Urothelium cell line (cell line): ENCODE measurements around the gene ZNF710.
"Not testable (repeated sequence)": the region's sequence is repeated elsewhere in the genome, so short reads cannot be mapped to it uniquely, and the experiment has no call there.

ENCODE experiments used
- DNase-seq: peaks from one replicate; pipeline ENCODE4 v3.0.0; 2011; ENCODE audit warnings: low spot score, mixed read lengths
- FAIRE-seq: peaks from 2 replicates; lab custom pipeline; 2011; peaks lifted over from hg19 to GRCh38; lab: Jason Lieb, UNC

Gene ZNF710

GRCh38 chr15:90001062-90001682 lies at the start of gene ZNF710:
TSS of gene ZNF710 (plus strand) at chr15:90001324. CDS start at chr15:90067138, 65,814 bp downstream.
- DNase-seq (peak; percentile 72), FAIRE-seq (no peak)

DNA sequence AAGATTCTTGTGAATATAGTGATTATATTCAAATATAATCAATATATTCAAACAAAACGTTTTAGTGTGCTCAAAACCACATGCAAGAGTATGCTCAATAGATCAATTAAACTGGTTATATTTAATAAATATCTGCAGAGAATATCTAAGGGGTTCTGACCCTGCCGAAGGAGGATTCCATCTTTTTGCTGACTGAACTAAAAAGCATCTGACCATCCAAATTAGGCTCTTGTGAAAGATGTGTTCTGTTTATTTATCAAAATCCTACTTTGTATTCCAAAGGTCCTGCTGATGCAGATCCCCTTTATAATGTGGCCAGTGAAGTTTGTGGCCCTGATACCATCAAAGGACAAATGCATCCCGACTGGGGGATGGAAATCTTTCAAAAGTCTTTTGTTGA lies 46.6 kb upstream of the ZNF710 start:
- FAIRE-seq: no peak
- DNase-seq: no peak

DNA sequence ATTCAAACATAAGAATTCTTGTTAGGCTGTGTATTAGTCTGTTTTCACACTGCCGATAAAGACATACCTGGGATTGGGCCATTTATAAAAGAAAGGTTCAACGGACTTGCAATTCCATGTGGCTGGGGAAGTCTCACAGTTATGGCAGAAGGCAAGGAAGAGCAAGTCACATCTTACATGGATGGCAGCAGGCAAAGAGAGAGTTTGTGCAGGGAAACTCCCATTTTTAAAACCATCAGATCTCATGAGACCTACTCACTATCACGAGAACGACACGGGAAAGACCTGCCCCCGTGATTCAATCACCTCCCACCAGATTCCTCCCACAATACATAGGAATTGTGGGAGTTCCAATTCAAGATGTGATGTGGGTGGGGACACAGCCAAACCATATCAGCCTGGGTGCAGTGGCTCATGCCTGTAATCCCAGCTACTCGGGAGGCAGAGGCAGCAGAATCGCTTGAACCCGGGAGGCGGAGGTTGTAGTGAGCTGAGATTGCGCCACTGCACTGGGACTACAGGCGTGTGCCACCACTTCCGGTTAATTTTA lies 45.6 kb upstream of the ZNF710 start:
- DNase-seq, FAIRE-seq: not testable (repeated sequence)

DNA sequence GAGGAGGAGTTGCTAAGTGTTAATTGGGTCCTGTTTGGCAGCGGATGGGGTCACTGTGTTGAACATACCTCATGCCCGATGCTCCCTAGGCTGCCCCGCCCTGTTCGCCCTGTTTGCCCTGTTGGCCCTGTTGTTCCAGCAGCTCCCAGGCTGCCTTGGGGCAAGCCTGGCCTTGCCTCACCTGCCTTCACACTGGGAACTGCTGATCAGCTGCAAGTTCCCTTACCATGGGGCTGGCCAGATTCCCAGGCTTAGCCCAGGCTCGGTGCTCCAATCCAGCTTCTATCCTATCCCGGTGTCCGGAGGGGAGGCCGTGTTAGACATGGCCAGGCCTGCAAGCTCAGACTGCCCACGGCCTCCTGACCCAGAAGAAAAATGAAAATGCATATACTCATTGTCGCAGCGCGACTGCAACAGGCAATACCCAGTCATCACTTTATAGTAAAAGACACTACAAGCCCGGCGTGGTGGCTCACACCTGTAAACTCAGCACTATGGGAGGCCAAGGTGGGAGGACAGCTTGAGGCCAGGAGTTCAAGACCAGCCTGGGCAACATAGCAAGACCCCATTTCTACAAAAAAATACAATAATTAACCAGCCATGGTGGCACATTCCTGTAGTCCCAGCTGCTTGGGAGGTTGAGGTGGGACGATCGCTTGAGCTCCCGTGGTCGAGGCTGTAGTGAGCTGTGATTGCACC lies 42.9 kb upstream of the ZNF710 start:
- FAIRE-seq (peak; percentile 20), DNase-seq (no peak)

- no peak for DNase-seq
- no peak for FAIRE-seq
These were observed 37.6 kb upstream of the ZNF710 start for GRCh38 chr15:89963301-89964231.

- FAIRE-seq (no peak), DNase-seq (no peak)
These were observed 36.7 kb upstream of the ZNF710 start for GRCh38 chr15:89964232-89964954.

DNA sequence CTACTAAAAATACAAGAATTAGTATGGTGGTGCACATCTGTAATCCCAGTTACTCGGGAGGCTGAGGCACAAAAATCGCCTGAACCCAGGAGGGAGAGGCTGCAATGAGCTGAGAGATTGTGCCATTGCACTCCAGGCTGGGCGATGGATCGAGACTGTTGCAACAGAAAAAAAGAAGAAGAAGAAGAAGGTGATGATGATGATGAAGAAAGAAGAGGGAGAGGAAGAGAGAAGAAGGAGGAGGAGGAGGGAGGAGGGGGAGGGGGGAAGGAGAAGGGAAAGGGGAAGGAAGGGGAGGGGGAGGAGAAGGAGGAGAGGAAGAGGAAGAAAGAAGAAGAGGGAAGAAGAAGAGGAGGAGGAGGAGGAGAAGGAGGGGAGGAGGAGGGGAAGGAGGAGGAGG lies 33.2 kb upstream of the ZNF710 start:
- no peak for FAIRE-seq
- no peak for DNase-seq

DNA sequence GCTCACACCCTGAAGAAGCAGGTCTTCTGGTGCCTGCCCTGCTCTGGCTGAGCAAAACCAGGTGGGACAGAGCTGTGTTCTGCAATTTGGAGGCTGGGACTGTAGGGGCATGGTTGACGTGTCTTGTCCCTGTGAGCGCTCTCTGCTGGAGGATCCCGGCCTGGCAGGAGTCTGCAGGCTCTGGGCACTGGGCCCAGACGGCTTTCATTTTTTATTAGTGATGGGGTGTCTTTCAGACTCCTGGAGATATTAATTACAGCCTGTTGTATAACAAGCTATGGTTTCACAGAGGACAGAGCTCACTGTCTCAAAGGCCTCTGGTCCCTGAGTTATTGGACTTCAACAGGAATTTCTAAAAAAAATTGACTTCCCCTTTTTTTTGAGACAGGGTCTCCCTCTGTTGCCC lies 29.5 kb upstream of the ZNF710 start:
- DNase-seq: peak; percentile 63

DNA sequence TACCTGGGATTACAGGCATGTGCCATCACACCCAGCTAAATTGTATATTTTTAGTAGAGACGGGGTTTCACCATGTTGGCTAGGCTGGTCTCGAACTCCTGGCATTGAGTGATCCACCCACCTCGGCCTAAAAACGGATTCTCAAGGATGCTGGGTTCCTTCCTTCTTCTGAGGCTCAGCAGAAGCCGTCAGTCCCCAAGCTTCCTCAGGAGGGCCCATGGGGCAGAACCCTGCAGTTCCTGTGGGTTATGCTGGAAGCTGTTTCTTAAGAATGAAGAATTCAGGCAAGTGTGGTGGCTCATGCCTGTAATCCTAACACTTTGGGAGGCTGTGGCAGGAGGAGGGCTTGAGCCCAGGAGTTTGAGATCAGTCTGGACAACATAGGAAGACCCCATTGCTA lies 29.0 kb upstream of the ZNF710 start:
- FAIRE-seq (no peak), DNase-seq (no peak)

More for the DNA sequence above, 29.5 kb upstream of the ZNF710 start:
- FAIRE-seq: no peak

- FAIRE-seq (no peak), DNase-seq (no peak)
These were observed 25.5 kb upstream of the ZNF710 start for GRCh38 chr15:89975482-89976245.

DNA sequence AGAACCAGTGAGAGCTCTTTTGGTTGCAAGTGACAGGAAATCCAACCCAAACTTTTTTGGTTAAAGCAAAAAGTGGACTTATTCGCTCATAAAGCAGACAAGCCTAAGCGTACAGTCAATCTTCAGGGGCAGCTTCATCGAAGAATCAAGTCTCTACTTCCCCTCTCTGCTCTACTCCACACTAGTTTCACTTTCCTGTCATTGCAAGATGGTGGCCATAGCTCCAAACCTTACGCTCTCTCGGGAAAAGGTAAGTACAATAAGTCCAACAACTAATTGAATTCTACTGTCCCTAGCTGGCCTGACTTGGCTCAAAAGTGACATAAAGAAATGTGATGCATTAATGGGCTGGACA lies 24.9 kb upstream of the ZNF710 start:
- FAIRE-seq: no peak
- no peak for DNase-seq

DNA sequence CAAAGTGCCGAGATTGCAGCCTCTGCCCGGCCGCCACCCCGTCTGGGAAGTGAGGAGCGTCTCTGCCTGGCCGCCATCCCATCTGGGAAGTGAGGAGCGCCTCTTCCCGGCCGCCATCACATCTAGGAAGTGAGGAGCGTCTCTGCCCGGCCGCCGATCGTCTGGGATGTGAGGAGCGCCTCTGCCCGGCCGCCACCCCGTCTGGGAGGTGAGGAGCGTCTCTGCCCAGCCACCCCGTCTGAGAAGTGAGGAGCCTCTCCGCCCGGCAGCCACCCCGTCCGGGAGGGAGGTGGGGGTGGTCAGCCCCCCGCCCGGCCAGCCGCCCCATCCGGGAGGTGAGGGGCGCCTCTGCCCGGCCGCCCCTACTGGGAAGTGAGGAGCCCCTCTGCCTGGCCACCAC lies 23.3 kb upstream of the ZNF710 start:
- not testable (repeated sequence) for FAIRE-seq

GRCh38 chr15:89978914-89979313 lies 22.2 kb upstream of the ZNF710 start:
- no peak for FAIRE-seq

More for the DNA sequence above, 23.3 kb upstream of the ZNF710 start:
- DNase-seq: not testable (repeated sequence)

DNA sequence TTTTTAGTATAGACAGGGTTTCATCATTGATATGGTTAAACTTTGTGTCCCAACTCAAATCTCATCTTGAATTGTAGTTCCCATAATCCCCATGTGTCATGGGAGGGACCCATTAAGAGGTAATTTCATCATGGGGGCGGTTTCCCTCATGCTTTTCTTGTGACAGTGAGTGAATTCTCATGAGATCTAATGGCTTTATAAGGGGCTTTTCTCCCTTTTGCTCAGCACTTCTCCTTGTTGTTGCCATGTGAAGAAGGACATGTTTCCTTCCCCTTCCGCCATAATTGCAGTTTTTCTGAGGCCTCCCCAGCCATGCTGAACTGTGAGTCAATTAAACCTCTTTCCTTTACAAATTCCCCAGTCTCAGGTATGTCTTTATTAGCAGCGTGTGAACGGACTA lies 20.2 kb upstream of the ZNF710 start:
- DNase-seq (no peak), FAIRE-seq (no peak)

More at GRCh38 chr15:89978914-89979313, 22.2 kb upstream of the ZNF710 start:
- DNase-seq: no peak

DNA sequence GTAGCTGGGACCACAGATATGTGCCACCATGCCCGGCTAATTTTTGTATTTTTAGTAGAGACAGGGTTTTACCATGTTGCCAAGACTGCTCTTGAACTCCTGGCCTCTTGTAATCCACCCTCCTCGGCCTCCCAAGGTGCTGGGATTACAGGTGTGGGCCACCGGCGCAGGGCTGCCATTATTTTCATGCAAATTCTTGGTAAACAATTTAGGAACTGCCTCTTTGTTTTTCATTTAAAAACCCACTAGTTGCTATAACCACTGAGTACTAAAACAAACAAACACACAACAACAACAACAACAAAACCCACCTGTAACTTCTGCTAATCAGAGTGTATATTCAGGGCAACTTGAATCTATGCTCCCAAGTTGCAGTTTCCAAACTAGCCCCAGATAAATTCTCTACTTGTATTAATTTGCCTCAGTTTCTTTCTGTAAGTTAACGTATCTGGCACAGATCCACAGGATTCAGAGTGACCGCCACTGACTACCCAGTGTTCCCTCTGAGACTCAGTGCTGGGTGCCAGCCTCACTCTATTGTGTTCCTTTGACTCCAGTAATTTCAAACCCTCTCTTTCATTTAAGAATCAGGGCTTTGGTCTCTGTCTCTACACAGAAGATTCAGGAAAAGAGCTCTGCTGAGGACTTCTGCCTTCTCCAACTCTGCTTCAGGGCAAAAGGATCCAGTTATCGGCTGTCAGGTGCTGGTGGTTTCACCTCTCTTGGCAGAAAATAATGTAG lies 18.6 kb upstream of the ZNF710 start:
- DNase-seq (no peak), FAIRE-seq (no peak)

- FAIRE-seq (no peak), DNase-seq (no peak)
These were observed 17.1 kb upstream of the ZNF710 start for GRCh38 chr15:89984001-89984400.

- DNase-seq (no peak), FAIRE-seq (no peak)
These were observed 16.6 kb upstream of the ZNF710 start for GRCh38 chr15:89984421-89985010.

- FAIRE-seq (no peak), DNase-seq (no peak)
These were observed 16.0 kb upstream of the ZNF710 start for GRCh38 chr15:89985111-89985510.

- FAIRE-seq (no peak), DNase-seq (no peak)
These were observed 9.8 kb upstream of the ZNF710 start for GRCh38 chr15:89991312-89991711.
